Measurements from ENCODE around the gene NPTXR. TPM values are rescaled to one million over a fixed set of nuclear protein-coding genes. Genes with fewer than 3 reads are reported as not detected.
"Not testable (repeated sequence)": the region's sequence is repeated elsewhere in the genome, so short reads cannot be mapped to it uniquely, and the experiment has no call there.

The NPTXR gene
- total RNA-seq, 2 donors from 2014 or later = 8.3 to 8.4 TPM

- no peak for DNase-seq (ENCODE audit: low spot score)
- intact Hi-C loops (cut with DNase I) = no loop called here
Measured at GRCh38 chr22:38823637-38824036, 20.2 kb downstream of the NPTXR start.

GRCh38 chr22:38823076-38823475 is 20.8 kb downstream of the NPTXR start:
- peak; percentile 71 for DNase-seq (ENCODE audit: low spot score)
- intact Hi-C loops (cut with DNase I) = no loop called here

- DNase-seq (ENCODE audit: low spot score) = no peak
- intact Hi-C loops (cut with DNase I) = no loop called here
Measured at GRCh38 chr22:38820020-38820419, 23.8 kb downstream of the NPTXR start.

- DNase-seq (ENCODE audit: low spot score) = peak; percentile 67
- intact Hi-C loops (cut with DNase I) = no loop called here
Measured at GRCh38 chr22:38819387-38819940, 24.4 kb downstream of the NPTXR start.

GRCh38 chr22:38817196-38817595 is 26.6 kb downstream of the NPTXR start:
- no peak for DNase-seq (ENCODE audit: low spot score)
- intact Hi-C loops (cut with DNase I) = no loop called here

GRCh38 chr22:38815842-38816241 is 28.0 kb downstream of the NPTXR start:
- DNase-seq (ENCODE audit: low spot score) = no peak
- intact Hi-C loops (cut with DNase I) = no loop called here

- DNase-seq (ENCODE audit: low spot score) = no peak
Measured at GRCh38 chr22:38811241-38811640, 32.6 kb downstream of the NPTXR start.

GRCh38 chr22:38805041-38805593 is 38.7 kb downstream of the NPTXR start:
- DNase-seq (ENCODE audit: low spot score); intact Hi-C loops (cut with DNase I): not testable (repeated sequence)

More at GRCh38 chr22:38811241-38811640, 32.6 kb downstream of the NPTXR start:
- intact Hi-C loops (cut with DNase I) = loop anchor here in 1 of 2 donors (5.0 kb wide), 1 partner anchor 291 kb away; no protein-coding TSS in a partner anchor

GRCh38 chr22:38802671-38803121 is 41.1 kb downstream of the NPTXR start:
- intact Hi-C loops (cut with DNase I) = no loop called here
- DNase-seq (ENCODE audit: low spot score) = peak; percentile 83

GRCh38 chr22:38799265-38800002 is 44.4 kb downstream of the NPTXR start:
- peak; percentile 46 for DNase-seq (ENCODE audit: low spot score)
- intact Hi-C loops (cut with DNase I) = no loop called here

GRCh38 chr22:38798496-38798895 is 45.3 kb downstream of the NPTXR start:
- no peak for DNase-seq (ENCODE audit: low spot score)
- intact Hi-C loops (cut with DNase I) = no loop called here

GRCh38 chr22:38796262-38796957 is 47.4 kb downstream of the NPTXR start:
- peak; percentile 38 for DNase-seq (ENCODE audit: low spot score)
- intact Hi-C loops (cut with DNase I) = no loop called here

GRCh38 chr22:38795569-38795968 is 48.3 kb downstream of the NPTXR start:
- DNase-seq (ENCODE audit: low spot score) = peak; percentile 53
- intact Hi-C loops (cut with DNase I) = no loop called here

- DNase-seq (ENCODE audit: low spot score) = peak; percentile 97
- intact Hi-C loops (cut with DNase I) = no loop called here
Measured at GRCh38 chr22:38793721-38794466, 49.9 kb downstream of the NPTXR start, which contains the start of gene DNAL4. Gene DNAL4 (minus strand): TSS chr22:38794143. CDS start chr22:38782731, 11,412 bp downstream.

GRCh38 chr22:38793317-38793716 is 50.5 kb downstream of the NPTXR start:
- intact Hi-C loops (cut with DNase I) = no loop called here
- DNase-seq (ENCODE audit: low spot score) = no peak

- no peak for DNase-seq (ENCODE audit: low spot score)
- intact Hi-C loops (cut with DNase I) = no loop called here
Measured at GRCh38 chr22:38792833-38793232, 51.0 kb downstream of the NPTXR start.

GRCh38 chr22:38789606-38790005 is 54.2 kb downstream of the NPTXR start:
- intact Hi-C loops (cut with DNase I) = no loop called here
- DNase-seq (ENCODE audit: low spot score) = no peak

GRCh38 chr22:38788846-38789245 is 55.0 kb downstream of the NPTXR start:
- intact Hi-C loops (cut with DNase I) = no loop called here
- no peak for DNase-seq (ENCODE audit: low spot score)
